IMR-90 (cell line): ENCODE data around the gene FLT4. TPM values are rescaled to one million over a fixed set of nuclear protein-coding genes. Genes with fewer than 3 reads are reported as not detected.

Source experiments
- ATAC-seq: fragments of 200-7000 bp; cut with Tn5 transposase; 2 replicates; pipeline ENCODE4 v1.9.1; 2020; ENCODE audit warnings: low read depth, mild to moderate bottlenecking, moderate library complexity
- BruUV-seq: library from RNA; stranded (reverse); fragments of 400-500 nt; replicated peaks from 2 replicates; lab custom pipeline; 2021; lab: Mats Ljungman, UMichigan
- CTCF ChIA-PET: fragments of 300-600 bp; formaldehyde crosslinking; extraction: SDS; loops from one replicate; lab custom pipeline; 2021; ENCODE audit warnings: antibody characterized with exemption; lab: Yijun Ruan, JAX
- POLR2A ChIA-PET: fragments of 300-600 bp; sonication (Branson Sonifier 250); formaldehyde crosslinking; loops from one replicate; lab custom pipeline; 2022; ENCODE audit warnings: antibody characterized with exemption; ENCODE audit not compliant: unreplicated experiment; lab: Charles Lee
- DNase-seq: peaks from one replicate; pipeline ENCODE4 v3.0.0; 2013
- H2AFZ ChIP-seq: replicated peaks from 2 replicates; pipeline ENCODE3; 2013; ENCODE audit warnings: low read length, mild to moderate bottlenecking; ENCODE audit not compliant: poor library complexity
- H2AK5ac ChIP-seq: 2 replicates; pipeline ENCODE4 v1.6.1; 2013; ENCODE audit warnings: low read depth, low read length, inconsistent platforms
- H2AK9ac ChIP-seq: replicated peaks from 2 replicates; pipeline ENCODE3; 2013; ENCODE audit warnings: mild to moderate bottlenecking, low read depth, low read length, moderate library complexity; ENCODE audit not compliant: poor library complexity
- H2BK120ac ChIP-seq: 2 replicates; pipeline ENCODE4 v1.6.1; 2013; ENCODE audit warnings: low read depth, low read length, inconsistent platforms
- H2BK15ac ChIP-seq: 3 replicates; pipeline ENCODE4 v1.6.1; 2013; ENCODE audit warnings: low read depth, low read length, inconsistent platforms
- H2BK20ac ChIP-seq: 2 replicates; pipeline ENCODE4 v1.6.1; 2013; ENCODE audit warnings: low read depth, mild to moderate bottlenecking, inconsistent platforms, low read length, moderate library complexity
- H2BK5ac ChIP-seq: 2 replicates; pipeline ENCODE4 v1.6.1; 2013; ENCODE audit warnings: mild to moderate bottlenecking, low read depth, low read length, inconsistent platforms; ENCODE audit not compliant: poor library complexity, severe bottlenecking
- H3K14ac ChIP-seq: replicated peaks from 2 replicates; pipeline ENCODE4 v1.6.1; 2013; ENCODE audit warnings: low read depth, low read length, inconsistent platforms
- H3K18ac ChIP-seq: 2 replicates; pipeline ENCODE4 v1.6.1; 2013; ENCODE audit warnings: low read depth, low read length, control low read depth
- H3K23ac ChIP-seq: 2 replicates; pipeline ENCODE4 v1.6.1; 2013; ENCODE audit warnings: low read depth, low read length, inconsistent platforms
- H3K27ac ChIP-seq: 2 replicates; pipeline ENCODE4 v1.5.1; 2013; ENCODE audit warnings: mild to moderate bottlenecking, control low read depth, low read length; ENCODE audit not compliant: insufficient read depth
- H3K27me3 ChIP-seq: 2 replicates; pipeline ENCODE4 v1.6.1; 2013; ENCODE audit warnings: low read length; ENCODE audit not compliant: control insufficient read depth, insufficient read depth
- H3K36me3 ChIP-seq: 2 replicates; pipeline ENCODE4 v1.6.1; 2013; ENCODE audit warnings: low read length, mixed read lengths; ENCODE audit not compliant: control insufficient read depth, insufficient read depth
- H3K4ac ChIP-seq: 2 replicates; pipeline ENCODE4 v1.6.1; 2013; ENCODE audit warnings: low read depth, low read length, inconsistent platforms
- H3K4me1 ChIP-seq: 2 replicates; pipeline ENCODE4 v1.6.1; 2013; ENCODE audit warnings: low read length, mixed read lengths; ENCODE audit not compliant: control insufficient read depth, insufficient read depth
- H3K4me2 ChIP-seq: 2 replicates; pipeline ENCODE4 v1.6.1; 2013; ENCODE audit warnings: low read depth, mild to moderate bottlenecking, control low read depth, low read length, moderate library complexity
- H3K4me3 ChIP-seq: 2 replicates; pipeline ENCODE4 v1.5.1; 2013; ENCODE audit warnings: low read depth, mild to moderate bottlenecking, control low read depth, low read length, moderate library complexity; ENCODE audit not compliant: insufficient read depth
- H3K56ac ChIP-seq: 2 replicates; pipeline ENCODE4 v1.6.1; 2013; ENCODE audit warnings: low read length, inconsistent platforms; ENCODE audit not compliant: insufficient read depth; ENCODE audit errors: extremely low read depth
- H3K79me1 ChIP-seq, 2 experiments: 2 replicates each; pipeline ENCODE4 v1.6.1; 2013; ENCODE audit warnings: low read length in 2 of 2, inconsistent platforms in 1 of 2, low read depth in 1 of 2
- H3K9ac ChIP-seq: 2 replicates; pipeline ENCODE4 v1.6.1; 2013; ENCODE audit warnings: low read depth, low read length, control low read depth
- H3K9me1 ChIP-seq: 2 replicates; pipeline ENCODE4 v1.6.1; 2013; ENCODE audit warnings: low read length, inconsistent platforms; ENCODE audit not compliant: insufficient read depth
- H3K9me3 ChIP-seq: 2 replicates; pipeline ENCODE4 v1.6.1; 2013; ENCODE audit warnings: low read length; ENCODE audit not compliant: control insufficient read depth, insufficient read depth
- H4K20me1 ChIP-seq: 2 replicates; pipeline ENCODE4 v1.6.1; 2013; ENCODE audit warnings: low read length, inconsistent platforms; ENCODE audit not compliant: insufficient read depth
- H4K5ac ChIP-seq: 2 replicates; pipeline ENCODE4 v1.6.1; 2013; ENCODE audit warnings: mild to moderate bottlenecking, low read depth, low read length, control low read depth
- H4K8ac ChIP-seq, 2 experiments: 2 replicates each; pipeline ENCODE4 v1.6.1; 2013; ENCODE audit warnings: low read depth in 2 of 2, low read length in 2 of 2, control low read depth in 1 of 2, inconsistent platforms in 1 of 2
- H4K91ac ChIP-seq: 2 replicates; pipeline ENCODE4 v1.6.1; 2013; ENCODE audit warnings: low read depth, low read length, inconsistent platforms; ENCODE audit not compliant: insufficient read depth
- BHLHE40 ChIP-seq: fragments of 150-350 bp; IDR thresholded peaks from 2 replicates; pipeline ENCODE4 v1.6.1; 2016; ENCODE audit warnings: mild to moderate bottlenecking, low read depth, low read length
- CEBPB ChIP-seq: IDR thresholded peaks from 2 replicates; pipeline ENCODE4 v1.6.1; 2012; ENCODE audit warnings: low read depth, low read length, improper control_type of control experiment
- CHD1 ChIP-seq: IDR thresholded peaks from 2 replicates; pipeline ENCODE4 v1.6.1; 2012; ENCODE audit warnings: low read depth, low read length, improper control_type of control experiment
- FOS ChIP-seq: fragments of 150-350 bp; IDR thresholded peaks from 2 replicates; pipeline ENCODE4 v1.6.1; 2016; ENCODE audit warnings: low read depth, low read length
- MAFK ChIP-seq: IDR thresholded peaks from 2 replicates; pipeline ENCODE4 v1.6.1; 2012; ENCODE audit warnings: low read depth, low read length, improper control_type of control experiment
- MAZ ChIP-seq: IDR thresholded peaks from 2 replicates; pipeline ENCODE4 v1.6.1; 2012; ENCODE audit warnings: low read depth, mild to moderate bottlenecking, low read length, improper control_type of control experiment, moderate library complexity, borderline replicate concordance
- MXI1 ChIP-seq: IDR thresholded peaks from 2 replicates; pipeline ENCODE4 v1.6.1; 2012; ENCODE audit warnings: low read depth, mild to moderate bottlenecking, low read length, moderate library complexity, borderline replicate concordance
- NFE2L2 ChIP-seq: fragments of 150-350 bp; IDR thresholded peaks from 2 replicates; pipeline ENCODE4 v1.6.1; 2016; ENCODE audit warnings: low read depth, mild to moderate bottlenecking, low read length
- POLR2A ChIP-seq: IDR thresholded peaks from 2 replicates; pipeline ENCODE4 v1.6.1; 2012; ENCODE audit warnings: mild to moderate bottlenecking, low read depth, low read length
- RAD21 ChIP-seq: IDR thresholded peaks from 2 replicates; pipeline ENCODE4 v1.6.1; 2012; ENCODE audit warnings: low read length, improper control_type of control experiment
- RCOR1 ChIP-seq: IDR thresholded peaks from 2 replicates; pipeline ENCODE4 v1.6.1; 2012; ENCODE audit warnings: mild to moderate bottlenecking, low read length, improper control_type of control experiment; ENCODE audit not compliant: insufficient replicate concordance
- RFX5 ChIP-seq: IDR thresholded peaks from 2 replicates; pipeline ENCODE4 v1.8.0; 2012; ENCODE audit warnings: low read depth, mild to moderate bottlenecking, low read length, moderate library complexity
- SMC3 ChIP-seq: fragments of 150-350 bp; IDR thresholded peaks from 2 replicates; pipeline ENCODE4 v1.6.1; 2016; ENCODE audit warnings: low read depth, mild to moderate bottlenecking, antibody characterized with exemption, low read length, moderate library complexity
- WGBS, 2 experiments: methylation state at CpG; one replicate each; pipeline versions ENCODE4 v1.1.5 to v1.1.7; 2013; ENCODE audit warnings: missing lambda C conversion rate in 2 of 2; ENCODE audit not compliant: insufficient read length in 1 of 2; ENCODE audit errors: extremely low coverage in 2 of 2; 5-methylcytosine and 5-hydroxymethylcytosine counted together
- dilution Hi-C: fragments of 300-500 bp; cut with HindIII; formaldehyde crosslinking; loops from one replicate; pipeline ENCODE4 v1.14.3; 2018; ENCODE audit warnings: low sequenced_read_pairs; ENCODE audit not compliant: unreplicated experiment
- in situ Hi-C: fragments of 300-500 bp; cut with MboI; formaldehyde crosslinking; loops from 3 replicates; pipeline ENCODE4 v1.14.3; 2019; ENCODE audit warnings: low sequenced_read_pairs, inconsistent platforms, mixed read lengths
- intact Hi-C: fragments of 100-400 bp; cut with micrococcal nuclease; formaldehyde crosslinking; loops from 2 replicates; pipeline ENCODE4 v1.10.0; 2022
- polyA plus RNA-seq, 3 experiments: library from polyadenylated mRNA; depleted of rRNA; stranded (reverse); fragments of >200 nt; gene quantifications; 2 replicates each; pipeline ENCODE4 v1.2.3, GENCODE V29; 2012; ENCODE audit warnings: low replicate concordance in 1 of 3
- total RNA-seq: library from RNA; depleted of rRNA; stranded (reverse); fragments of >200 nt; gene quantifications from 2 replicates; pipeline ENCODE4 v1.2.3, GENCODE V29; 2012
- TF ChIP-seq, protein P1 (sequence below): fragments of 150-350 bp; IDR thresholded peaks from 2 replicates; pipeline ENCODE4 v1.6.1; 2017; ENCODE audit warnings: mild to moderate bottlenecking, antibody characterized with exemption, low read length, low read depth
- TF ChIP-seq, protein P2 (sequence below): fragments of 150-350 bp; IDR thresholded peaks from 2 replicates; pipeline ENCODE4 v1.6.1; 2016; ENCODE audit warnings: low read depth, mild to moderate bottlenecking, low read length, moderate library complexity, borderline replicate concordance
- TF ChIP-seq, protein P3 (sequence below): conservative IDR thresholded peaks from 2 replicates; pipeline ENCODE4 v1.5.1; 2012; ENCODE audit warnings: mild to moderate bottlenecking, low read depth, low read length, improper control_type of control experiment

FLT4 gene
- total and polyA plus RNA-seq, 2 of the 4 experiments (the other 2 are of a cell fraction): under 0.01 to 0.07 TPM

DNA sequence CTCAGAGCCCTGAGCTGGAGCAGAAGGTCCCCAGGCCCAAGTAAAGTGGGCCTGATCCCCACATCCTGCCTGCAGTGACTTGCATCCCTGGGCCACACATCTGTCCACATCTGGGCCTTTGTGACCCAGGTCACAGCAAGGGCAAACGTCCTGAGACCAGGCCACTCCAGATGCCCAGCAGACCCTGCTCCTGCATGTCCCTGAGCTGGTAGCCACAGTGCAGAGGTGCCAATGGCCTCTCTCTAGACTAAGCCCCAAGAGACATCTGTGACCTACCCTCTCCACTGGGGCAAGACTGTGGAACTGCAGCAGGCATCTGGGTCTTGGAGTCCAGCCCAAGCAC is 2.5 kb downstream of the FLT4 start:
- ATAC-seq (no peak), DNase-seq (no peak)
- Histone ChIP-seq H3K14ac (no peak overlapping the region), H4K5ac (no peak overlapping the region), H3K4ac (no peak overlapping the region), H2AK9ac (no peak overlapping the region), H3K23ac (no peak overlapping the region), H3K9me3 (no peaks in the 10 kb centered on the region), H2AK5ac (no peak overlapping the region), H2AFZ (no peak overlapping the region), H3K18ac (no peak overlapping the region), H3K4me1 (no peaks in the 10 kb centered on the region), H2BK20ac (no peak overlapping the region), H3K4me2 (no peak overlapping the region), H3K56ac (no peak overlapping the region), H2BK5ac (no peak overlapping the region), H3K36me3 (no peaks in the 10 kb centered on the region), H4K8ac (no peak overlapping the region), H4K91ac (no peak overlapping the region), H3K9me1 (no peaks in the 10 kb centered on the region), H3K9ac (no peak overlapping the region), H3K27ac (no peak overlapping the region), H2BK120ac (no peak overlapping the region), H3K79me1 (no peaks in the 10 kb centered on the region), H4K20me1 (no peaks in the 10 kb centered on the region), H2BK15ac (no peak overlapping the region), H3K27me3 (peaks cover 44% of the 10 kb centered on the region), H3K4me3 (no peak overlapping the region)
- ChIA-PET CTCF (no interaction called here), POLR2A (no interaction called here)
- in situ Hi-C loops: no loop called here
- dilution Hi-C loops: no loop called here
- TF ChIP-seq NFE2L2 (no peak), POLR2A (no peak), MAFK (no peak), CEBPB (no peak), RFX5 (no peak), MAZ (no peak), CHD1 (no peak), BHLHE40 (no peak), MXI1 (no peak), RCOR1 (no peak), FOS (no peak), SMC3 (no peak), RAD21 (no peak)
- TF ChIP-seq, protein P1, sequence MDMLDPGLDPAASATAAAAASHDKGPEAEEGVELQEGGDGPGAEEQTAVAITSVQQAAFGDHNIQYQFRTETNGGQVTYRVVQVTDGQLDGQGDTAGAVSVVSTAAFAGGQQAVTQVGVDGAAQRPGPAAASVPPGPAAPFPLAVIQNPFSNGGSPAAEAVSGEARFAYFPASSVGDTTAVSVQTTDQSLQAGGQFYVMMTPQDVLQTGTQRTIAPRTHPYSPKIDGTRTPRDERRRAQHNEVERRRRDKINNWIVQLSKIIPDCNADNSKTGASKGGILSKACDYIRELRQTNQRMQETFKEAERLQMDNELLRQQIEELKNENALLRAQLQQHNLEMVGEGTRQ: no peak
- TF ChIP-seq, protein P2, sequence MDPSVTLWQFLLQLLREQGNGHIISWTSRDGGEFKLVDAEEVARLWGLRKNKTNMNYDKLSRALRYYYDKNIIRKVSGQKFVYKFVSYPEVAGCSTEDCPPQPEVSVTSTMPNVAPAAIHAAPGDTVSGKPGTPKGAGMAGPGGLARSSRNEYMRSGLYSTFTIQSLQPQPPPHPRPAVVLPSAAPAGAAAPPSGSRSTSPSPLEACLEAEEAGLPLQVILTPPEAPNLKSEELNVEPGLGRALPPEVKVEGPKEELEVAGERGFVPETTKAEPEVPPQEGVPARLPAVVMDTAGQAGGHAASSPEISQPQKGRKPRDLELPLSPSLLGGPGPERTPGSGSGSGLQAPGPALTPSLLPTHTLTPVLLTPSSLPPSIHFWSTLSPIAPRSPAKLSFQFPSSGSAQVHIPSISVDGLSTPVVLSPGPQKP: no peak
- TF ChIP-seq, protein P3, sequence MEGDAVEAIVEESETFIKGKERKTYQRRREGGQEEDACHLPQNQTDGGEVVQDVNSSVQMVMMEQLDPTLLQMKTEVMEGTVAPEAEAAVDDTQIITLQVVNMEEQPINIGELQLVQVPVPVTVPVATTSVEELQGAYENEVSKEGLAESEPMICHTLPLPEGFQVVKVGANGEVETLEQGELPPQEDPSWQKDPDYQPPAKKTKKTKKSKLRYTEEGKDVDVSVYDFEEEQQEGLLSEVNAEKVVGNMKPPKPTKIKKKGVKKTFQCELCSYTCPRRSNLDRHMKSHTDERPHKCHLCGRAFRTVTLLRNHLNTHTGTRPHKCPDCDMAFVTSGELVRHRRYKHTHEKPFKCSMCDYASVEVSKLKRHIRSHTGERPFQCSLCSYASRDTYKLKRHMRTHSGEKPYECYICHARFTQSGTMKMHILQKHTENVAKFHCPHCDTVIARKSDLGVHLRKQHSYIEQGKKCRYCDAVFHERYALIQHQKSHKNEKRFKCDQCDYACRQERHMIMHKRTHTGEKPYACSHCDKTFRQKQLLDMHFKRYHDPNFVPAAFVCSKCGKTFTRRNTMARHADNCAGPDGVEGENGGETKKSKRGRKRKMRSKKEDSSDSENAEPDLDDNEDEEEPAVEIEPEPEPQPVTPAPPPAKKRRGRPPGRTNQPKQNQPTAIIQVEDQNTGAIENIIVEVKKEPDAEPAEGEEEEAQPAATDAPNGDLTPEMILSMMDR: no peak
- no TSS peak for BruUV-seq
- WGBS, 2 experiments: 40% methylated on average over 1 of the region's 1 CpG; no CpG with 5 or more reads in 1 of the 2 experiments
- intact Hi-C loops: no loop called here
